HCT116 (cell line): Measurements from ENCODE around the gene IQSEC3. TPM values are rescaled to one million over a fixed set of nuclear protein-coding genes. Genes with fewer than 3 reads are reported as not detected.
"Not testable (repeated sequence)": the region's sequence is repeated elsewhere in the genome, so short reads cannot be mapped to it uniquely, and the experiment has no call there.

ENCODE experiments used
- ATAC-seq: fragments of 200-7000 bp; cut with Tn5 transposase; 2 replicates; pipeline ENCODE4 v1.9.1; 2020; ENCODE audit warnings: mild to moderate bottlenecking, moderate library complexity
- BruUV-seq: library from RNA; stranded (reverse); fragments of 400-500 nt; replicated peaks from 2 replicates; lab custom pipeline; 2021; lab: Mats Ljungman, UMichigan
- CTCF ChIA-PET: fragments of 300-600 bp; sonication (Branson Sonifier 250); formaldehyde crosslinking; loops from one replicate; lab custom pipeline; 2021; ENCODE audit warnings: antibody characterized with exemption; lab: Charles Lee
- POLR2A ChIA-PET: fragments of 300-600, 350-600 bp; sonication (Branson Sonifier 250); formaldehyde crosslinking; loops from one replicate; lab custom pipeline; 2021; ENCODE audit warnings: antibody characterized with exemption; lab: Charles Lee
- RAD21 ChIA-PET, 2 experiments: fragments of 300-600 bp; sonication (Branson Sonifier 250); formaldehyde crosslinking; loops; one replicate each; lab custom pipeline; 2023; ENCODE audit warnings: low total read pairs in 2 of 2; ENCODE audit not compliant: uncharacterized antibody in 2 of 2, unreplicated experiment in 2 of 2, low non-redundant PET in 1 of 2; lab: Charles Lee
- DNase-seq: peaks from one replicate; pipeline ENCODE4 v3.0.0-alpha.2; 2010; ENCODE audit warnings: low read depth, low spot score
- H2AFZ ChIP-seq: fragments of 200-600 bp; shearing (Covaris generic), sonication (generic); 2 replicates; pipeline ENCODE4 v1.6.1; 2017; ENCODE audit warnings: low read depth, mixed run types, mixed read lengths, antibody characterized with exemption, low read length; ENCODE audit not compliant: poor library complexity, severe bottlenecking
- H3K27ac ChIP-seq: 2 replicates; pipeline ENCODE4 v1.5.1; 2012; ENCODE audit warnings: low read depth, low read length
- H3K27me3 ChIP-seq: fragments of 200-600 bp; sonication (generic); 2 replicates; pipeline ENCODE4 v1.6.1; 2016; ENCODE audit warnings: mixed run types, low read length, mixed read lengths; ENCODE audit not compliant: insufficient read depth
- H3K36me3 ChIP-seq, 2 experiments: fragments of 200-500 bp in 1 of 2; fragments of 200-600 bp in 1 of 2; sonication (Bioruptor generic) in 1 of 2; sonication (generic) in 1 of 2; 2 replicates each; pipeline versions ENCODE4 v1.5.1 to v1.6.1; 2014 to 2016; ENCODE audit warnings: low read length in 2 of 2, inconsistent platforms in 1 of 2, mixed read lengths in 1 of 2, mixed run types in 1 of 2; ENCODE audit not compliant: insufficient read depth in 2 of 2, control insufficient read depth in 1 of 2
- H3K4me1 ChIP-seq, 2 experiments: fragments of 200-600 bp in 1 of 2; sonication (generic) in 1 of 2; 2 replicates each; pipeline versions ENCODE4 v1.5.1 to v1.6.1; 2012 to 2017; ENCODE audit warnings: low read length in 2 of 2, inconsistent platforms in 1 of 2, mild to moderate bottlenecking in 1 of 2, mixed read lengths in 1 of 2, mixed run types in 1 of 2, moderate library complexity in 1 of 2; ENCODE audit not compliant: insufficient read depth in 2 of 2, control insufficient read depth in 1 of 2
- H3K4me2 ChIP-seq: fragments of 200-600 bp; sonication (generic); 2 replicates; pipeline ENCODE4 v1.6.1; 2017; ENCODE audit warnings: mixed run types, low read length, mixed read lengths
- H3K4me3 ChIP-seq, 2 experiments: fragments of 200-600 bp in 1 of 2; sonication (generic) in 1 of 2; replicated peaks in 1 of 2; 2 replicates each; pipeline ENCODE4 v1.5.1; 2011 to 2016; ENCODE audit warnings: low read length in 2 of 2, control low read depth in 1 of 2, low read depth in 1 of 2, mild to moderate bottlenecking in 1 of 2, mixed read lengths in 1 of 2, mixed run types in 1 of 2
- H3K79me2 ChIP-seq: fragments of 200-600 bp; sonication (generic); 2 replicates; pipeline ENCODE4 v1.6.1; 2017; ENCODE audit warnings: mild to moderate bottlenecking, mixed run types, low read length, moderate library complexity, mixed read lengths; ENCODE audit not compliant: insufficient read depth
- H3K9ac ChIP-seq: fragments of 200-600 bp; sonication (generic); 2 replicates; pipeline ENCODE4 v1.6.1; 2016; ENCODE audit warnings: low read length, mixed read lengths
- H3K9me2 ChIP-seq: fragments of 200-600 bp; sonication (generic), shearing (Covaris generic); 2 replicates; pipeline ENCODE4 v1.6.1; 2017; ENCODE audit warnings: mixed run types, mild to moderate bottlenecking, moderate library complexity; ENCODE audit not compliant: insufficient read depth
- H3K9me3 ChIP-seq, 2 experiments: fragments of 200-500 bp in 1 of 2; fragments of 200-600 bp in 1 of 2; sonication (Bioruptor generic) in 1 of 2; sonication (generic) in 1 of 2; 2 replicates each; pipeline ENCODE4 v1.6.1; 2014 to 2017; ENCODE audit warnings: low read length in 2 of 2, mixed read lengths in 2 of 2, inconsistent platforms in 1 of 2, low read depth in 1 of 2, mild to moderate bottlenecking in 1 of 2, mixed run types in 1 of 2, moderate library complexity in 1 of 2; ENCODE audit not compliant: control insufficient read depth in 1 of 2, insufficient read depth in 1 of 2
- H4K20me1 ChIP-seq: fragments of 200-600 bp; sonication (generic), shearing (Covaris generic); 2 replicates; pipeline ENCODE4 v1.6.1; 2017; ENCODE audit warnings: mixed run types, mild to moderate bottlenecking, moderate library complexity; ENCODE audit not compliant: insufficient read depth
- intact Hi-C: fragments of 100-400 bp; cut with micrococcal nuclease; formaldehyde crosslinking; loops from 2 replicates; pipeline ENCODE4 v1.10.0; 2022
- total RNA-seq: library from RNA; stranded (reverse); gene quantifications from one replicate; pipeline ENCODE4 v1.2.1, GENCODE V29; 2021; ENCODE audit not compliant: unreplicated experiment

IQSEC3 gene
- total RNA-seq, 1 experiment from 2014 or later: not detected

- H3K9me3 ChIP-seq, CTCF ChIA-PET, H3K79me2 ChIP-seq, RAD21 ChIA-PET, H3K4me1 ChIP-seq, H3K4me2 ChIP-seq, H3K9me2 ChIP-seq, intact Hi-C loops, H3K27ac ChIP-seq, H3K36me3 ChIP-seq, H2AFZ ChIP-seq, H3K9ac ChIP-seq, DNase-seq, ATAC-seq, H3K4me3 ChIP-seq, POLR2A ChIA-PET, H4K20me1 ChIP-seq, BruUV-seq: not testable (repeated sequence)
- peaks cover 22% of the 10 kb centered on the region; the same call in 1 of the 2 replicates for H3K27me3 ChIP-seq
Observed at GRCh38 chr12:76102-76501, 9.5 kb downstream of the IQSEC3 start.

GRCh38 chr12:76551-76950 is 10.0 kb downstream of the IQSEC3 start:
- H3K4me2 ChIP-seq, RAD21 ChIA-PET, intact Hi-C loops, H4K20me1 ChIP-seq, H3K27ac ChIP-seq, DNase-seq, BruUV-seq, H3K4me3 ChIP-seq, H3K4me1 ChIP-seq, POLR2A ChIA-PET, CTCF ChIA-PET, H3K79me2 ChIP-seq, H3K9ac ChIP-seq, H3K9me3 ChIP-seq, H3K9me2 ChIP-seq, H3K36me3 ChIP-seq, H2AFZ ChIP-seq: not testable (repeated sequence)
- ATAC-seq: peak; percentile 22; the same call in 1 of the 2 replicates
- peaks cover 24% of the 10 kb centered on the region; the same call in 1 of the 2 replicates for H3K27me3 ChIP-seq

GRCh38 chr12:77101-77719 is 10.6 kb downstream of the IQSEC3 start:
- CTCF ChIA-PET, H3K9me3 ChIP-seq, H4K20me1 ChIP-seq, RAD21 ChIA-PET, H3K4me2 ChIP-seq, H3K79me2 ChIP-seq, H3K4me3 ChIP-seq, intact Hi-C loops, POLR2A ChIA-PET, H2AFZ ChIP-seq, H3K9me2 ChIP-seq, H3K27ac ChIP-seq, ATAC-seq, BruUV-seq, H3K9ac ChIP-seq, DNase-seq, H3K36me3 ChIP-seq, H3K4me1 ChIP-seq: not testable (repeated sequence)
- peaks cover 31% of the 10 kb centered on the region; the same call in 1 of the 2 replicates for H3K27me3 ChIP-seq

- peaks cover 36% of the 10 kb centered on the region; the same call in 1 of the 2 replicates for H3K27me3 ChIP-seq
- DNase-seq, H3K4me2 ChIP-seq, H3K79me2 ChIP-seq, intact Hi-C loops, POLR2A ChIA-PET, H3K27ac ChIP-seq, CTCF ChIA-PET, H2AFZ ChIP-seq, BruUV-seq, H4K20me1 ChIP-seq, RAD21 ChIA-PET, H3K36me3 ChIP-seq, H3K9me3 ChIP-seq, ATAC-seq, H3K9me2 ChIP-seq, H3K4me3 ChIP-seq, H3K4me1 ChIP-seq, H3K9ac ChIP-seq: not testable (repeated sequence)
Observed at GRCh38 chr12:77769-78383, 11.3 kb downstream of the IQSEC3 start.
